ENCODE results near the gene EIF2AK3.
A peak's percentile ranks its signal among the peaks of the same experiment; 100 is the strongest.
"Not testable (repeated sequence)": the region's sequence is repeated elsewhere in the genome, so short reads cannot be mapped to it uniquely, and the experiment has no call there.

EIF2AK3 gene

DNA sequence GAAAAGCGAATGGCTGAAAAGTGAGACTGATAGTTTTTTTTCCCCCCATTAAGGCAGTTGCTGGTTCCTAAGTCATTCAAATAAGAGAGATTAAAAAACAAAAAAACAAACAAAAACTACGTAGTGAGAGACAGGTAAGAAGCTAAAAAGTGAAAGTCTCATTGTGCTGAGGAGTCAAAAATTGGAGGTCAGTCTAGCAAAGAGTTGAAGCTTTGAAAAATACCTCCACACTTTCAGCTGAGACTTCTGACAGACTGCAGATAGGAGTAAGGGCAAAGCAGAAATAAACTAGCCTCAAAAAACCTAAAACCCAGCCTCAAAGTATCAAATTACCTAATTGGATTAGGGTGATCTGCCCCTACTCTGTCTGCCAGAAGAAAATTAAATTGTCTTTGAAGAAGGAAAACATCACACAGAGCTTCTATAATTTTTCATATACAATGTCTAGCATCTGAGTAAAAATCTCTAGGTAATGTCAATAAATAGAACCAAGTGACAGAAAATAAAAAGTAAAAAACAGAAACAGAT lies 10.9 kb upstream of the EIF2AK3 start:
- FAIRE-seq (no peak), DNase-seq (ENCODE audit: insufficient read length, low spot score) (no peak)

DNA sequence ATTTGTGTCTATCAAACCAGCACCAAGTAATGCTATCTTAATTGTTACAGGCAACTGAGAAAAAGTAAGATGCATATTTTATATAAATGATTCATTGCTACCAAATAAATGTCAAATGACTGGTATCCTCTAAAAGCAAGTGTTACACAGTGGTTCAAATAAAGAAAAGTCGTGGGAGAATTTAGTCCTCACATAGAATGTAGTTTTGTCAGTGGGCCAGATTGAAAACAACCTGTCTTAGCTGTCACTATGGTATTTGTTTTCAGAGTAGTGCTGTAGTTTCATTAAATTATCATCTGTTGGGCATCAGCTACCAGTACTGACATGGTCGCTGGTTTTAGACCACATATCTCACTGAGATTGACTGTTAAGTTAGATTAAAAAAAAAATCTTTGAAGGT lies 10.2 kb upstream of the EIF2AK3 start:
- no peak for FAIRE-seq
- DNase-seq (ENCODE audit: insufficient read length, low spot score): no peak

DNA sequence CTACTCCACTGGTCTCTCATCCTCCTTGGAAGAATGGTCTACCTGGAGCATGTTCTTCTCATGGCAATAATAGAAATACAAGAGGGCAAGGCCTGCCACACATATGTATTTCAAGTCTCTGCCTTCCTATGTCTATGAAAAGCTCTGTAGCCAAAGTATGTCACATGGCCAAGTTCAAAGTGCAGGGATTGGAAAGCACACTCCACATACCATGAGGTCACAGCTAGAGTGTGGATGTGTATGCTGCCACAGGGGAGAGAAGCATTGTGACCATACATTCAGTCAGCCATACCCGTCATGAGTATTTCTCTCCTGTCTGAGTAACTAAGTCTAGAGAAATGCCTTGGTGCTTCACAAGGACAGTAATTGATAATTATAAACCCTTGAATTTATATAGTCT lies 8.8 kb upstream of the EIF2AK3 start:
- DNase-seq (ENCODE audit: insufficient read length, low spot score) (no peak), FAIRE-seq (peak; percentile 28)

DNA sequence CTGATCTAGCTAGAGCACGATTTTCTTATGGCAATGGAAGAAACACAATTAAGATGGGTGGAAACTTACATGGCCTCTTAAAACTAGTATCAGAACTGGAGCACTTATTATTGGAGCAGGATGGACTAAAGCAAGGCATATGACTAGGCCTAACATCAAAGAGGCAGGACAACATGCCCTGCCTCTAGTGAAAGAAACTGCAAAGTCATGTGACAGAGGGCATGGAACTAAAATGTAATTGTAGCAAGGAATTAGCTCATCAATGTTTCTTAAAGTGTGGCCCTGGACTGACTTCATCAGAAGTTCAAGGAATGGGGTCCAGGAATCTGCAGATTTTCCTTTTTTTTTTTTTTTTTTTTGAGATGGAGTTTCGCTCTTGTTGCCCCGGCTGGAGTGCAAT lies 5.3 kb upstream of the EIF2AK3 start:
- no peak for FAIRE-seq

DNA sequence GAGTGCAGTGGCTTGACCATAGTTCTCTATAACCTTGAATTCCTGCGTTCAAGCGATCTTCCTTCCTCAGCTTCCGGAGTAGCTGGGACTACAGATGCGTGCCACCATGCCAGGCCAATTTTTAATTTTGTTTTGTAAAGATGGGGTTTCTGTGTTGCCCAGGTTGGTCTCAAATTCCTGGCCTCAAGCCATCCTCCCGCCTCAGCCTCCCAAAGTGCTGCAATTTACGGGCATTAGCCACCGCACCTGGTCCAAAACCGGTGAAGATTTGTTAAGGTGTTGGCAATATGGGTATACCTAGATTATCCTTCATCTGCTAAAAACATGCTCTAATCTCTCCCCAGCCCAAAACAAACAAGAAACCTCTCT lies 1.3 kb upstream of the EIF2AK3 start:
- FAIRE-seq (no peak), DNase-seq (ENCODE audit: insufficient read length, low spot score) (no peak)

More for the DNA sequence above, 5.3 kb upstream of the EIF2AK3 start:
- DNase-seq (ENCODE audit: insufficient read length, low spot score): no peak

DNA sequence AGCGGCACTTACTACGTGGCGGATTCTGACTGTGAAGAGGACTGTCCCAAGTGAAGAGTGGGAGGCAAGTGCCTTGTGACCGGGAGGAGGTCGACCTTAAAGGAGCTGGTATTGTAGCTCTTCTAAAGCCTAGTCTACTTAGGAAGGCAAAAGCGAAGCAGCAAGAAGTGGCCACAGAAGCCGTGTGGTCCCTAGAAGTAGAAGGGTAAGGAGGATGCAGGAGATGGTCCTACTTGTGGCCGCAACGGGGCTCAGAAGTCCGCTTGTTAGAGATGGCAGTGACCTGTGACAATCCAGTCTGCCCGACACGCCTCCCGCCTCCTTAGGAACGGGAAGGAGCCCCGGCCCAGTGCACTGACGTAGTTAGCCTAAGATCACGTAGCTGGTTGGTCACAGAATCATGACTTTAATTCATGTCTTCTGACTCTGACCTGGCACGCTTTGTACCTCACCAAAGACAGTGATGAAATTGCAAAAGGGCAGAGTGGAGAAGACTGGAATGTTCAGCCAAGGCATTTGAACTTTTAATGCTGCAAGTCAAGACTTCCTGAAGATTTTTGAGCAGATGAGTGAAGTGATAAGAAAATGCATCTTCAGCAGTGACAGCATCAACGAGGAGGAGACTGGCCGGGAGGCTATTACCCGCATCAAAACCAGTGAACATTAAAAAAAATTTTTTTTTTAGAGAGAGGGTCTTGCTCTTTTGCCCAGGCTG lies 749 bp upstream of the EIF2AK3 start:
- FAIRE-seq (no peak), DNase-seq (ENCODE audit: insufficient read length, low spot score) (peak; percentile 89)

DNA sequence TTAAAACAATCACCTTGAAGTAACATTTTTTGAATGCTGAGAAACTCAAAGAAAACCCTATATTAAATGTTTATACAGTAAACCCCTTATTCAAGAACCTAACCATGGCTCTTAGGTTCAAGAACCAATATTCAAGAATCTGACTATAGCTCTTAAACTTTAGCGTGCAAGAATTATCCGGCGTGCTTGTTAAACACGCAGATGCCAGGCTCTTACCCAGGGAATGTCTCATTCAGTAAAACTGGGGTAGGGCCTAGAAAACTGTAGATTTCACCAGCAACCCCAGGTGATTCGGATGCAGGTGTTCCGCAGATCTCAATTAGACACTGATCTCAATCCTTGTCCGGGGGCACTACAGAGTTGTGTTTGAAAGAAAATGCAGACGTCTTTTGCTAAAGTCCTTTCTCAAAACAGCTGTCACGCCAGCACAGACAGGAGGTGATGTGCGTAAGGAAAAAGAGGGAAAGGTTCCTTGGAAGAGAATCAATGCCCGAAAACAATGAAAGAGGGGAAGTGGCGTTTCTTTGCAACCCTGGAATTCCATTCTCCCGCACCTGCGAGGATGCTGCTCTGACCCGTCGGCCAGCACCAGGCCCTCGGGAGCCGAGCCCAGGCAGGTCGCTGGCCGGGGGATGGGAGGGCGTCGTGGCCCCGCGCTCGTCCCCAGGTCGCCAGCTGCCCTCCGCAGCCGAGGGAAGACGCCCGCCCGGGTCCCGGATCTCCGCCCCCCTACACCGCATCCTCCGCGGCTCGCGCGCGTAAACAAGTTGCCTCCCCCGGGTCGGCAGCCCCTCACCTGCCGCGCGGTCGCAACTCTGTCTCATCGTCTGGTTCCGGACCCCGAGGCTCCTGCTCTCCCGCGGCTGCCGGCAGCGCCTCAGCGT lies 851 bp downstream of the EIF2AK3 start:
- DNase-seq (ENCODE audit: insufficient read length, low spot score) (peak; percentile 11), FAIRE-seq (no peak)

DNA sequence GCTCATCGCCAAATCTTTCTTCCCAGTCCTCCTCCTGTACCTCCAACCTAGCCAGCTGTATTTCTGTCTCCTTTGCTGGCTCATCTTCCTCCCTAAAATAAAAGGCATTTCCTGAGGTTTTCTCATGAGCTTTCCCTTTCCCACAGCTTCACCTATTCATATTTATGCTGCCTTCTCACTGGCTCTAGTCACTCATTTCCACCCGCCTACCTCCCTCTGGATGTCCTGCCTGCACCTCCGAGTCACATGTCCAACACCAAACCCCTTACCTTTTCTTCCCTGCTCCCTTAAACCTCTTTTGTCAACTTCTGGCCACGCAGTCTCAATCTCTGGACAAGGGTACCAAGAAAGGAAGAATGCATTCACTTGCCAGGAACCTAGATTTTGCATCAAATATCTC lies 2.8 kb downstream of the EIF2AK3 start:
- DNase-seq (ENCODE audit: insufficient read length, low spot score): no peak
- FAIRE-seq: no peak

DNA sequence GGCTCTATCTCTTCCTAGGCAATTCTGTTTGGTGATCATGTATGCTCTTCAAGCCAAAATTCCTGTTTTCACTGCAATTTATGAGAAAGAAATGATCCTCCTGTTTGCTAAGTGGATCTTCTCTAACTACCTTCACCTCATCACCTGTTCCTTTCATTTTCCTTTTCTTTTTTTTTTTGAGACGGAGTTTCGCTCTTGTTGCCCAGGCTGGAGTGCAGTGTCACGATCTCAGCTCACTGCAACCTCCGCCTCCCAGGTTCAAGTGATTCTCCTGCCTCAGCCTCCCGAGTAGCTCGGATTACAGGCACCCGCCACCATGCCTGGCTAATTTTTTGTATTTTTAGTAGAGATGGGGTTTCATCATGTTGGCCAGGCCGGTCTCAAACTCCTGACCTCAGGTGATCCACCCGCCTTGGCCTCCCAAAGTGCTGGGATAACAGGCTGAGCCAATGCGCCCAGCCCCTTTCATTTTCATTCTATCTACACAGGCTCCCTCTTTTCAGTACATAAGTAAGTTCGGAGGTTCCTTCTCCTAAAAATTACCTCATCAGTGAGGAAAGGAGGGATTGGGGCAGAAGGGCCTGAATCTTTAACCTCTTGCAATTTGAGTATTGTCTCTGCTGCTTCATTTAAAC lies 3.3 kb downstream of the EIF2AK3 start:
- not testable (repeated sequence) for DNase-seq (ENCODE audit: insufficient read length, low spot score); FAIRE-seq

DNA sequence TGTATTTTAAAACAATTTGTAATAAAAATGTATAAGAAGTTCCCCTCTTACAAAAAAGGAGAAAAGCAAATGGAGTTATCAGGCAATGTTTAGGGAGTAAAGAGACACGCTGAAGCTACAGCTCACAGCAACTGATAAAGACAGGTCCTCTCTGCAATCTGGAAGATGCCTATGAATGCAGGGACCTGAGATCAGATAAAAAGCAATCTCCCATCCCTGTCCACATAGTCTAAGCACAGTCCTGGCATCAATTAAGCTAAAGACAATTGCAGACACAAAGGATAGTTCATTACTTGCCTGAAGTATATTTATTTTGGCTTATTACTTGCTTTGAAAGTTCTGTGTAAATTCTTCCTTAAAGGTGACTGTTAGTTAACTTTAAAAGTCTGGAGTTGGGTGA lies 5.0 kb downstream of the EIF2AK3 start:
- no peak for DNase-seq (ENCODE audit: insufficient read length, low spot score)
- FAIRE-seq: no peak

DNA sequence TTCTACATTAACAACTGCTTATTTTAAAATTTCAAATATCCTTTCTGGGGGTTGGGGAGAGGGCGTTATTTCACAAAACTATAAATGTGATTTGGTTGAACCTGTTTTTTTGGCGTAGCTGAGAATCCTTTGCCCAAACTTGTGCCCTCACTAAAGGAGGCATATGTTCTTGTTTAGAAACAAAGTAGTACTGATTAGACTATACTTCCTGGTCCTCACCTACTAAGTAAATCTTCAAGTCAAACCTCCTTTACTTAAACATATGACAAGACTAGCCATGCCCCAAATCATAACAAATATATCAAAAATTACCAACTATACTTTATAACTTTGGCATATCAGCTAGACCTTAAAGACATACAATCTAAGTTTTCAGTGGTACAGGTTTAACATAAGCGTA lies 5.8 kb downstream of the EIF2AK3 start:
- FAIRE-seq: no peak

DNA sequence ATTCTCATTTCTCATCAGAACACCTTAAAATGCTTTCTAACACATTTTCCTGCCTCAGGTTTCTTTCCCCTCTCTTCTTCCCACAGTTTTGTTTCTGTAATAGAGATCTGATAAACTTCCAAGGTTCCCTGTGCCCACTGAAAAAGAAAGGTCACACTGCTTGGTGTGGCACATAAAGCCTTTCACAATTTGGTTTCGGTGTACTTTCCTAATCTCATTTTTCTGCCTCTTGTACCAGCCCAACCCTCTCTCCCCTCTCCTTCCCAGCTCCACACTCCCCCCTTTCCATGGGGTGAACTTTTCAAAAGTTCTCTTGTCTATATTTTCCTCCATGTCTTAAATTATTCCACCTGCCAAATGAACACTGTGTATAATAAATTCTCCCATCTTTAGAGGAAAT lies 7.2 kb downstream of the EIF2AK3 start:
- FAIRE-seq (no peak), DNase-seq (ENCODE audit: insufficient read length, low spot score) (no peak)

More for the DNA sequence above, 5.8 kb downstream of the EIF2AK3 start:
- DNase-seq (ENCODE audit: insufficient read length, low spot score): no peak

DNA sequence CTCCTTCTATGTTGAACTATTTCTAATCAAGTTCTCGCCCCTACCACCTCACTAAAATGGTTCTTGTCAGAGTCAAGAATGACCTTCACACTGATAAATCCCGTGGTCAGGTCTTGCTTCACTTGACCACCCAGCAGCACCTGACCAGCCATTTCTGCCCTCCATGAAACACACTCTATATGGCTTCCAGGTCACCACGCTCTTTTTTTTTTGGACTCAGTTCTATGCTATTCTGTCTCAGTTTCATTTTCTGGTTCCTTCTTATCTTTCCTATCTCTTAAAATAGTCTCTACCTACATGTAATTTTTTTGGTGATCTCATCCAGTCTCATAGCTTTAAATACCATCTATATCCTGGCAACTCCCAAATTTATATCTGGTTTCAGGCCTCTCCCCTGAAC lies 11.4 kb downstream of the EIF2AK3 start:
- FAIRE-seq: no peak
- DNase-seq (ENCODE audit: insufficient read length, low spot score): no peak

DNA sequence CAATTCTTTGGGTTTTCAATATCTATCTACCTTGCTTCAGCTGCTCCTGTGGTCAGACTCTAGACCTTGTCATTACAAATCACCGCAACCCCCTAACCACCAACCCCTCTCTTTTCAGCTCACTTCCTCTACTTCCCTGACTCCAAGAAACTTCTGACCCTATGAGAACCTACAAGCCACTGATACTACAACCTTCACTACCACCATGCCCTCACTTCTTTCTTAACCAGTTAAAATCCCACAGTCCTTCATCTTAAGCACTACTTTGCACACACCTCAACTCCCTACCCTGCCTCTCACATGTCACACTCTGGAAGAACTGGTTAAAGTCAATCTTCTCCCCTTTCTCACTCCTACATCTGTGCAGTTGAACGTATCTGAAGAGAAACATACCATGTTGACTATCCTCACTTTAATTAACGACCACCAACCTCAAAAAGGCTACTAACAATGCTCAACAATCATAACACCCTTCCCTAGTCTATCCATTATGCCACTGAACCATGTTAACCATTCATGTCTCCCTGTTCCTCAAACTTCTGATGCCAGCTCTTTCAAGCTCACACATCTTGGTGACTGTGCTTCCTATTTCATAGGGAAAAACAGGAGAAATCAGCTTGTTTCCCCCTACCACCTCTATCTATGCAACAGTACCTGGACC lies 12.6 kb downstream of the EIF2AK3 start:
- DNase-seq (ENCODE audit: insufficient read length, low spot score) (no peak), FAIRE-seq (peak; percentile 4)

DNA sequence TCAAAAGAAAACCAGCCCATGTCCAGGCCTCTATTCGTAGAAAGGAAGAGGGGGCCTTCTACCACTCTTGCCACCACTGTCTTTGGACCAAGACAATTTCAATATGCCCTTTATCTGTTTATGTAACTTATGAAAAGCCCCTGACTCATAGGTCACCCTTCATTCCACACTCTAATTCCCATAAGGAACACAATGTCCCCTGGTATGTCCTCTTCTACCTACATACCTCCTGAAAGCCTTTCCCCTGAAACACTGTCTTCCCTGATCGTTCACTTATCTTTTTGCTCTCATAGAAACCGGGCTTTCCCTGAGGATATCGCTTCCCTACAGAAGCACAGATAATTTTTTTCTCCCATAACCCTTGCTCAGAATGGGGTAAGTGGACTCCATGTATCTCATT lies 13.3 kb downstream of the EIF2AK3 start:
- DNase-seq (ENCODE audit: insufficient read length, low spot score) (no peak), FAIRE-seq (no peak)

DNA sequence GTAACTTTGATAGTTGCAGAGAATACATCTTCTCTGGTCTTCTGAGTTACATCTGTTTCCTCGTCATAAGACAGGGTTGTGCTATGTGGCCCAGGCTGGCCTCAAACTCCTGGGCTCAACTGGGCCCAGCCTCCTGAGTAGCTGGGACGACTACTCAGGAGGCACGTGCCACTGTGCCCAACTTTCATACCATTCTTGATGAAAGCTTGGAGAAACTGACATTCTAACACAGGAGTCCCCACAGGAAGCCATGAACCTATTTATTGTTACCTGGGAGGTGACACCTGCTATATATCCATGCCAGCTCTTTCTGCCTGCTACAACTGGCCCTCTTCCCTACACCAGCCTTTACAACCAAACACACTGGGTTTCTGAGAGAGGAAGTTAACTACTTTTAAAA lies 19.1 kb downstream of the EIF2AK3 start:
- DNase-seq (ENCODE audit: insufficient read length, low spot score) (no peak), FAIRE-seq (no peak)

DNA sequence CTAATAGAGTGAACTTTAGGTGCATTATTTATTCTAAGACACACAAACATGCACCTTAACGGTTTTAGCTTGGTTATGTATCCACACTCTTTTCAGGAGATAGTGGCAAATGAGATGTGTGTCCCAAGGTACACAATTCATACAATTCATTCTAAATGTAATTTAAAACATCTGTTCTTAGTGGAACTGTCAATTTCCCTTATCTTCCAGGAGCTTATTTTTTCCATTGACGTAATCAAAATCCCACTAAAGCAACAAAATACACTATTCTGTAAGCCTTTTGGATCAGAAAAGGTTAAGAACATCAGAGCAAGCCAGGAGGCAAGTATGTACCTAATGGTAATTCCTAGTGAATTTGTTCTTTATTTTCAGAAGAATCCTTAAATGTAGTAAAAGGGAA lies 19.8 kb downstream of the EIF2AK3 start:
- FAIRE-seq: no peak
- DNase-seq (ENCODE audit: insufficient read length, low spot score): no peak

DNA sequence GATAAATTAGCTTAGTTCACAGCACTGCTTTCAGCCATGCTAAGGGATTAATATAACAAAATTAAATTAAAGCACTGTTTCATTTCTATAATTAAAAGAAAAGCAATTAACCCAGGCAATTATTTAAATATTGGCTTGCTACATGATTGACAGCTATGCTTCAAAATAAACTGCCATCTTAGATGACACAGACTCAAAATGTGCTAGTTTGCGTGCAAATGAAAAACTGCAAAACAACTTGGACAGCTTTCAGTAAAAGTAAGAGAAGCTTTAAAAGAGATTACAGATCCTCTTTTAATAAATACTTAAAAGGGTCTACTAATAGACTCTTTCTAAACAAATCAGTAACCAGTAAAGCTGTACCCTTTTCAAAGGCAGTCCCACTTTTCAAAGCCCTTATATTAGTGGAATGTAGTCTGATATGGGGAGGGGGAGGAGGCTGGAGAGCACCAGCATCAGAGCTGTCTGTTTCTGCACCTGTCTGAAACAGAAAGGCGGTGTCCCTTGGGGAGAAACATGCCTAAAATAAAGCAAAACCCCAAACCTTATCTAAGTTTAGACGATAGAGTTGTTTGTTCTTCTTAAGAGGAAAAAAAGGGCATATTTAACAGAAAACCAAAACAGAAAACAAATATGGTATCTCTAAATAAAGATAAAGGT lies 20.8 kb downstream of the EIF2AK3 start:
- no peak for FAIRE-seq
- no peak for DNase-seq (ENCODE audit: insufficient read length, low spot score)

DNA sequence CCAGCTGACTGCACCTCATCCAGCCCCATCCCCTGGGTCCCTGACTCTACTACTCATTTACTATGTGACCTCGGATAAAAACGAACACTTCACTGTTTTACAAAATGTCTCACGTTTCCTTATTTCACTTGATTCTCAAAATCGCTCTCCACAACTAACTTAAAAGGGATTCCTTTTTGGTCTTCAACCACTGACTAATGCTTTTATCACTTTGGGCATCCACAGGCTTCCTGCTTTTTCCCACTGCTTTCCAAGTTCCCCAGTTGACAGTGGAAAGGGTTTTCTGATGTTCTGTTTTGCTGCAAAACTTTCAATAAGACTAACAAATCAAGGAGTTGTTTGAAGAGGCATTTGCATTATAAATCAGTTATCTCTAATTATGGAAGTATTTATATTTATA lies 24.1 kb downstream of the EIF2AK3 start:
- FAIRE-seq (no peak), DNase-seq (ENCODE audit: insufficient read length, low spot score) (no peak)

DNA sequence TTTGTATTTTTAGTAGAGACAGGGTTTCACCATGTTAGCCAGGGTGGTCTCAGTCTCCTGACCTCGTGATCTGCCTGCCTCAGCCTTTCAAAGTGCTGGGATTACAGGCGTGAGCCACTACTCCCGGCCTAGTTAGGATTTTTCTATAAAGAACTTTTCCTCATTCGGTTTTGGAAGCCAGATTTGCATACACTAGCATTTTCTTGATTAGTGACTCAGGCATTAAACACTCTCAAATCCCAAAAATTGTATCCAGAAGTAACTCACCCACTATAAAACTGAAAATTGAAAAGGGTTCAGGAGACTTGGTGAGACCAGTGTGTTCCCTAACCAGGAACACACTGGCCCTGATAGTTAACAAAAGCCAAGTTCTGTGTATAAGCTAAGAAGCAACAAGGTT lies 25.2 kb downstream of the EIF2AK3 start:
- DNase-seq (ENCODE audit: insufficient read length, low spot score): no peak
- FAIRE-seq: no peak

All from HTR-8/SVneo (cell line).